HepG2 (cell line): ENCODE results near the gene C2orf74. TPM values are rescaled to one million over a fixed set of nuclear protein-coding genes. Genes with fewer than 3 reads are reported as not detected.
A peak's percentile ranks its signal among the peaks of the same experiment; 100 is the strongest.

Experiments used
- AKAP8 ChIP-seq: sonication (generic); formaldehyde crosslinking; IDR thresholded peaks from 2 replicates; pipeline ENCODE4 v1.5.1; 2020; ENCODE audit warnings: mild to moderate bottlenecking, missing genetic modification reagents
- CENPX ChIP-seq: sonication (generic); formaldehyde crosslinking; IDR thresholded peaks from 2 replicates; pipeline ENCODE4 v1.9.0; 2021; ENCODE audit warnings: mild to moderate bottlenecking, missing genetic modification reagents, moderate library complexity
- ELF4 ChIP-seq: sonication (generic); formaldehyde crosslinking; IDR thresholded peaks from 2 replicates; pipeline ENCODE4 v1.5.0; 2020; ENCODE audit warnings: missing genetic modification reagents, mild to moderate bottlenecking, moderate library complexity, borderline replicate concordance
- HMGA1 ChIP-seq: sonication (generic); formaldehyde crosslinking; conservative IDR thresholded peaks from 2 replicates; pipeline ENCODE4 v1.4.0; 2020; ENCODE audit warnings: missing genetic modification reagents
- MYC ChIP-seq: sonication (generic); formaldehyde crosslinking; IDR thresholded peaks from 2 replicates; pipeline ENCODE4 v1.9.0; 2021; ENCODE audit warnings: missing genetic modification reagents, borderline replicate concordance
- PBX3 ChIP-seq: sonication (generic); formaldehyde crosslinking; IDR thresholded peaks from 2 replicates; pipeline ENCODE4 v1.8.1; 2023; ENCODE audit warnings: missing genetic modification reagents, inconsistent platforms, borderline replicate concordance
- PHF21A ChIP-seq: sonication (generic); formaldehyde crosslinking; IDR thresholded peaks from 2 replicates; pipeline ENCODE4 v1.5.0; 2020; ENCODE audit warnings: mild to moderate bottlenecking, missing genetic modification reagents
- SRF ChIP-seq: IDR thresholded peaks from 2 replicates; pipeline ENCODE4 v1.6.1; 2011; ENCODE audit warnings: mild to moderate bottlenecking, low read depth, low read length, moderate library complexity
- TGIF2 ChIP-seq: IDR thresholded peaks from 2 replicates; pipeline ENCODE4 v1.6.1; 2016; ENCODE audit warnings: control low read depth, missing compliant biosample characterization
- ZFAT ChIP-seq: sonication (generic); formaldehyde crosslinking; conservative IDR thresholded peaks from 2 replicates; pipeline ENCODE4 v1.8.1; 2023; ENCODE audit warnings: missing genetic modification reagents, inconsistent platforms
- ZNF280D ChIP-seq: sonication (generic); formaldehyde crosslinking; IDR thresholded peaks from 2 replicates; pipeline ENCODE4 v1.5.1; 2020; ENCODE audit warnings: mild to moderate bottlenecking, missing genetic modification reagents
- ZNF317 ChIP-seq: sonication (generic); formaldehyde crosslinking; IDR thresholded peaks from 2 replicates; pipeline ENCODE4 v1.5.0; 2020; ENCODE audit warnings: mild to moderate bottlenecking, missing genetic modification reagents
- ZNF652 ChIP-seq: IDR thresholded peaks from 2 replicates; pipeline ENCODE4 v1.6.1; 2016; ENCODE audit warnings: low read depth, borderline replicate concordance
- ZNF713 ChIP-seq: sonication (generic); formaldehyde crosslinking; IDR thresholded peaks from 2 replicates; pipeline ENCODE4 v1.4.0; 2020; ENCODE audit warnings: mild to moderate bottlenecking, missing genetic modification reagents
- ZNF780A ChIP-seq: sonication (generic); formaldehyde crosslinking; IDR thresholded peaks from 2 replicates; pipeline ENCODE4 v1.8.0; 2022; ENCODE audit warnings: mild to moderate bottlenecking, missing genetic modification reagents, moderate library complexity
- ZNF781 ChIP-seq: sonication (generic); formaldehyde crosslinking; IDR thresholded peaks from 2 replicates; pipeline ENCODE4 v1.5.1; 2020; ENCODE audit warnings: borderline replicate concordance, mild to moderate bottlenecking, missing genetic modification reagents; ENCODE audit errors: not compliant biosample characterization
- polyA plus RNA-seq, 8 experiments: library from polyadenylated mRNA; depleted of rRNA in 3 of 8; stranded (reverse) in 7 of 8; unstranded in 1 of 8; fragments of >200 nt; fragmentation: Illumina TruSeq in 4 of 8; extraction: Trizol in 4 of 8; gene quantifications; 2 replicates each; pipeline versions ENCODE4 v1.2.1 to v1.2.3, GENCODE V29; 2011 to 2016; ENCODE audit warnings: low read depth in 4 of 8, missing spikeins in 1 of 8, mixed read lengths in 1 of 8; ENCODE audit not compliant: insufficient read depth in 1 of 8
- total RNA-seq, 5 experiments: library from RNA; depleted of rRNA; stranded (reverse); fragments of >200 nt; fragmentation: Illumina TruSeq; extraction: Trizol; gene quantifications; 2 replicates each; pipeline ENCODE4 v1.2.3, GENCODE V29; 2016; ENCODE audit warnings: low read depth in 1 of 5
- TF ChIP-seq, protein P1 (sequence below): sonication (generic); formaldehyde crosslinking; IDR thresholded peaks from 2 replicates; pipeline ENCODE4 v1.4.0; 2020; ENCODE audit warnings: low read depth, mild to moderate bottlenecking, missing genetic modification reagents
- TF ChIP-seq, protein P2 (sequence below): sonication (generic); formaldehyde crosslinking; IDR thresholded peaks from 2 replicates; pipeline ENCODE4 v1.4.0; 2020; ENCODE audit warnings: mild to moderate bottlenecking, missing genetic modification reagents
- TF ChIP-seq, protein P3 (sequence below): sonication (generic); formaldehyde crosslinking; IDR thresholded peaks from 2 replicates; pipeline ENCODE4 v1.4.0; 2020; ENCODE audit warnings: missing genetic modification reagents

Gene C2orf74
- total and polyA plus RNA-seq, 2 of the 13 experiments (the other 11 are each of a cell fraction or from before 2014, with no cell fraction given): 10.6 to 13.8 TPM

DNA sequence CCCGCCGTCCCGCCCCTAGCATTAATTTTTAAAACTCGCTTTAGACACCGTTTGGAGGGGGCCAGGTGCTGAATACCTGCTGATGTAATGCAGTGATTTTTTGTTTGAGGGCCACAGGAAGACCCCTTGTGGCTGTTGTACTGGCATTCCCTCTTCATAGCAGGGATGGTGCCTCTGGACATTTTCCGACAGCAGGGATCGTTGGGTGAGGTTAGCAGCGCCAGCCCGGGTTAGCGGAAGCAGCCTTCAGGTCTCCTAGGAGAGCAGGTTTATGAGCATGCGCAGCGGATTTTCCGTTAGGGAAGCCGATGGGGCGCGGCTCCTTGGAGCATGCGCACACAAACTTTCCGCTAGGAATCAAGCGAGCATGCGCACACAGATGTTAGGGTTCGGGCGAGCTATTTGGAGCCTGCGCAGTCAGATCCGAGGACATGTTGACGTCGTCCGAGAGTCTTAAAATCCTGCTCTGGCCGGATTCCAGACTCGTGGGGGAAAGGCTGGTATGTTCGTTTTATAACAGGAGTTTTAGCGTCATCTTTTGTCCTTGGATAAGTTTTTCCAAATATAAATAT, 17.2 kb upstream of the C2orf74 start (continued):
- TF ChIP-seq, protein P1, sequence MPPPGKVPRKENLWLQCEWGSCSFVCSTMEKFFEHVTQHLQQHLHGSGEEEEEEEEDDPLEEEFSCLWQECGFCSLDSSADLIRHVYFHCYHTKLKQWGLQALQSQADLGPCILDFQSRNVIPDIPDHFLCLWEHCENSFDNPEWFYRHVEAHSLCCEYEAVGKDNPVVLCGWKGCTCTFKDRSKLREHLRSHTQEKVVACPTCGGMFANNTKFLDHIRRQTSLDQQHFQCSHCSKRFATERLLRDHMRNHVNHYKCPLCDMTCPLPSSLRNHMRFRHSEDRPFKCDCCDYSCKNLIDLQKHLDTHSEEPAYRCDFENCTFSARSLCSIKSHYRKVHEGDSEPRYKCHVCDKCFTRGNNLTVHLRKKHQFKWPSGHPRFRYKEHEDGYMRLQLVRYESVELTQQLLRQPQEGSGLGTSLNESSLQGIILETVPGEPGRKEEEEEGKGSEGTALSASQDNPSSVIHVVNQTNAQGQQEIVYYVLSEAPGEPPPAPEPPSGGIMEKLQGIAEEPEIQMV (CRISPR knock-in tag): no peak
- TF ChIP-seq ZNF713 (CRISPR knock-in tag) (no peak), AKAP8 (CRISPR knock-in tag) (no peak), ZNF317 (CRISPR knock-in tag) (0 out of 2 replicates have a peak, but pooled peaks have one; percentile 49), SRF (no peak), TGIF2 (CRISPR knock-in tag) (peak; percentile 76), ZNF652 (no peak), PHF21A (CRISPR knock-in tag) (no peak), MYC (peak; percentile 60; the same call in 1 of the 2 replicates), PBX3 (no peak), HMGA1 (CRISPR knock-in tag) (no peak), ZNF780A (CRISPR knock-in tag) (no peak), ZFAT (CRISPR knock-in tag) (no peak), ZNF781 (peak; percentile 67), ELF4 (CRISPR knock-in tag) (no peak), ZNF280D (CRISPR knock-in tag) (no peak; the same call in 1 of the 2 replicates), CENPX (no peak)
- TF ChIP-seq, protein P2, sequence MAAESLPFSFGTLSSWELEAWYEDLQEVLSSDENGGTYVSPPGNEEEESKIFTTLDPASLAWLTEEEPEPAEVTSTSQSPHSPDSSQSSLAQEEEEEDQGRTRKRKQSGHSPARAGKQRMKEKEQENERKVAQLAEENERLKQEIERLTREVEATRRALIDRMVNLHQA: 0 out of 2 replicates have a peak, but pooled peaks have one; percentile 12
- TF ChIP-seq, protein P3, sequence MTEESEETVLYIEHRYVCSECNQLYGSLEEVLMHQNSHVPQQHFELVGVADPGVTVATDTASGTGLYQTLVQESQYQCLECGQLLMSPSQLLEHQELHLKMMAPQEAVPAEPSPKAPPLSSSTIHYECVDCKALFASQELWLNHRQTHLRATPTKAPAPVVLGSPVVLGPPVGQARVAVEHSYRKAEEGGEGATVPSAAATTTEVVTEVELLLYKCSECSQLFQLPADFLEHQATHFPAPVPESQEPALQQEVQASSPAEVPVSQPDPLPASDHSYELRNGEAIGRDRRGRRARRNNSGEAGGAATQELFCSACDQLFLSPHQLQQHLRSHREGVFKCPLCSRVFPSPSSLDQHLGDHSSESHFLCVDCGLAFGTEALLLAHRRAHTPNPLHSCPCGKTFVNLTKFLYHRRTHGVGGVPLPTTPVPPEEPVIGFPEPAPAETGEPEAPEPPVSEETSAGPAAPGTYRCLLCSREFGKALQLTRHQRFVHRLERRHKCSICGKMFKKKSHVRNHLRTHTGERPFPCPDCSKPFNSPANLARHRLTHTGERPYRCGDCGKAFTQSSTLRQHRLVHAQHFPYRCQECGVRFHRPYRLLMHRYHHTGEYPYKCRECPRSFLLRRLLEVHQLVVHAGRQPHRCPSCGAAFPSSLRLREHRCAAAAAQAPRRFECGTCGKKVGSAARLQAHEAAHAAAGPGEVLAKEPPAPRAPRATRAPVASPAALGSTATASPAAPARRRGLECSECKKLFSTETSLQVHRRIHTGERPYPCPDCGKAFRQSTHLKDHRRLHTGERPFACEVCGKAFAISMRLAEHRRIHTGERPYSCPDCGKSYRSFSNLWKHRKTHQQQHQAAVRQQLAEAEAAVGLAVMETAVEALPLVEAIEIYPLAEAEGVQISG: peak; percentile 64; the same call in 1 of the 2 replicates
